HEK293 (cell line): ENCODE measurements around the gene SLC18A2.

Experiments used
- HOXA7 ChIP-seq: sonication (generic); formaldehyde crosslinking; IDR thresholded peaks from 2 replicates; pipeline ENCODE4 v1.8.1; 2022; ENCODE audit warnings: missing genetic modification reagents, borderline replicate concordance
- KLF16 ChIP-seq: fragments of 450-650 bp; formaldehyde crosslinking; IDR thresholded peaks from 2 replicates; pipeline ENCODE4 v1.5.1; 2017; ENCODE audit warnings: missing biosample characterization, missing genetic modification characterization
- KLF9 ChIP-seq: fragments of 450-650 bp; formaldehyde crosslinking; IDR thresholded peaks from 2 replicates; pipeline ENCODE4 v1.5.1; 2016; ENCODE audit warnings: missing biosample characterization, missing genetic modification characterization, low read depth
- ZNF112 ChIP-seq: fragments of 450-650 bp; formaldehyde crosslinking; IDR thresholded peaks from 2 replicates; pipeline ENCODE4 v1.5.0; 2017; ENCODE audit warnings: missing biosample characterization, missing genetic modification characterization
- ZNF23 ChIP-seq: fragments of 450-650 bp; formaldehyde crosslinking; IDR thresholded peaks from 2 replicates; pipeline ENCODE4 v1.5.1; 2016; ENCODE audit warnings: missing biosample characterization, missing genetic modification characterization, borderline replicate concordance
- ZNF24 ChIP-seq: fragments of 450-650 bp; formaldehyde crosslinking; IDR thresholded peaks from 2 replicates; pipeline ENCODE4 v1.5.1; 2016; ENCODE audit warnings: missing biosample characterization, missing genetic modification characterization
- ZNF473 ChIP-seq: fragments of 450-650 bp; formaldehyde crosslinking; IDR thresholded peaks from 2 replicates; pipeline ENCODE4 v1.5.1; 2017; ENCODE audit warnings: missing biosample characterization, missing genetic modification characterization
- ZNF558 ChIP-seq: fragments of 450-650 bp; formaldehyde crosslinking; IDR thresholded peaks from 2 replicates; pipeline ENCODE4 v1.5.1; 2016; ENCODE audit warnings: missing biosample characterization, missing genetic modification characterization
- TF ChIP-seq, protein P1 (sequence below): fragments of 450-650 bp; formaldehyde crosslinking; IDR thresholded peaks from 2 replicates; pipeline ENCODE4 v1.5.1; 2016; ENCODE audit warnings: missing biosample characterization, missing genetic modification characterization
- TF ChIP-seq, protein P2 (sequence below): fragments of 450-650 bp; formaldehyde crosslinking; IDR thresholded peaks from 2 replicates; pipeline ENCODE4 v1.5.1; 2016; ENCODE audit warnings: missing biosample characterization, missing genetic modification characterization
- TF ChIP-seq, protein P3 (sequence below): fragments of 450-650 bp; formaldehyde crosslinking; IDR thresholded peaks from 2 replicates; pipeline ENCODE4; 2016; ENCODE audit warnings: missing biosample characterization, missing genetic modification characterization
- TF ChIP-seq, protein P4 (sequence below): fragments of 450-650 bp; formaldehyde crosslinking; IDR thresholded peaks from 2 replicates; pipeline ENCODE4 v1.5.1; 2016; ENCODE audit warnings: missing biosample characterization, missing genetic modification characterization

DNA sequence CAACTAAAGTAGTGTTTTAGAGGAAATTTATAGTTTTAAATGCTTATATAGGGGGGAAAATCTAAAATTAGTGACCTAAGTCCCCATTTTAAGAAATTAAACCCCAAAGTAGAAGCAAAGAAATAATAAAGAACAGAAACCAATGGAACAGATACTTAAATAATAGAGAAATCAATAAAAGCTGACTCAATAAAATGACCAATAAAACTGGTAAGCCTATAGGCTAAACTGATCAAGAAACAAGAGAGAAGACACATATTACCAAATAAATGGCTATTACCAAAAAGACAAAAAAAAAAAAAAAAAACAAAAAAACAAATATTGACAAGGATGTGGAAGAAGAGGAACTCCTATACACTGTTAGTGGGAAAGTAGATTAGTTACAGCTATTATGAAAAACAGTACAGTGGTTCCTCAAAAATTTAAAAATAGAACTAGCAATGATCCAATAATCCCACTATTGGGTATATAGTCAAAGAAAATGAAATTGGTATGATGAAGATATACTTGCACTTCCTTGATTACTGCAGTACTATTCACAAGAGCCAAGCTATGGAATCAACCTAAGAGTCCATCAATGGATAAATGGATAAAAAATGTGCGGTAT is 53.2 kb downstream of the SLC18A2 start:
- TF ChIP-seq, protein P1, sequence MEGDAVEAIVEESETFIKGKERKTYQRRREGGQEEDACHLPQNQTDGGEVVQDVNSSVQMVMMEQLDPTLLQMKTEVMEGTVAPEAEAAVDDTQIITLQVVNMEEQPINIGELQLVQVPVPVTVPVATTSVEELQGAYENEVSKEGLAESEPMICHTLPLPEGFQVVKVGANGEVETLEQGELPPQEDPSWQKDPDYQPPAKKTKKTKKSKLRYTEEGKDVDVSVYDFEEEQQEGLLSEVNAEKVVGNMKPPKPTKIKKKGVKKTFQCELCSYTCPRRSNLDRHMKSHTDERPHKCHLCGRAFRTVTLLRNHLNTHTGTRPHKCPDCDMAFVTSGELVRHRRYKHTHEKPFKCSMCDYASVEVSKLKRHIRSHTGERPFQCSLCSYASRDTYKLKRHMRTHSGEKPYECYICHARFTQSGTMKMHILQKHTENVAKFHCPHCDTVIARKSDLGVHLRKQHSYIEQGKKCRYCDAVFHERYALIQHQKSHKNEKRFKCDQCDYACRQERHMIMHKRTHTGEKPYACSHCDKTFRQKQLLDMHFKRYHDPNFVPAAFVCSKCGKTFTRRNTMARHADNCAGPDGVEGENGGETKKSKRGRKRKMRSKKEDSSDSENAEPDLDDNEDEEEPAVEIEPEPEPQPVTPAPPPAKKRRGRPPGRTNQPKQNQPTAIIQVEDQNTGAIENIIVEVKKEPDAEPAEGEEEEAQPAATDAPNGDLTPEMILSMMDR = no peak
- no peak for TF ChIP-seq ZNF558 (tag by site-specific recombination)
- no peak for TF ChIP-seq HOXA7 (CRISPR knock-in tag)
- TF ChIP-seq ZNF23 (tag by site-specific recombination) = no peak
- no peak for TF ChIP-seq KLF16 (tag by site-specific recombination)
- TF ChIP-seq, protein P2, sequence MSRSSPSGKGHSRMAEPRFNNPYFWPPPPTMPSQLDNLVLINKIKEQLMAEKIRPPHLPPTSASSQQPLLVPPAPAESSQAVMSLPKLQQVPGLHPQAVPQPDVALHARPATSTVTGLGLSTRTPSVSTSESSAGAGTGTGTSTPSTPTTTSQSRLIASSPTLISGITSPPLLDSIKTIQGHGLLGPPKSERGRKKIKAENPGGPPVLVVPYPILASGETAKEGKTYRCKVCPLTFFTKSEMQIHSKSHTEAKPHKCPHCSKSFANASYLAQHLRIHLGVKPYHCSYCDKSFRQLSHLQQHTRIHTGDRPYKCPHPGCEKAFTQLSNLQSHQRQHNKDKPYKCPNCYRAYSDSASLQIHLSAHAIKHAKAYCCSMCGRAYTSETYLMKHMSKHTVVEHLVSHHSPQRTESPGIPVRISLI (tag by site-specific recombination) = no peak
- TF ChIP-seq ZNF24 (tag by site-specific recombination) = no peak
- TF ChIP-seq, protein P3, sequence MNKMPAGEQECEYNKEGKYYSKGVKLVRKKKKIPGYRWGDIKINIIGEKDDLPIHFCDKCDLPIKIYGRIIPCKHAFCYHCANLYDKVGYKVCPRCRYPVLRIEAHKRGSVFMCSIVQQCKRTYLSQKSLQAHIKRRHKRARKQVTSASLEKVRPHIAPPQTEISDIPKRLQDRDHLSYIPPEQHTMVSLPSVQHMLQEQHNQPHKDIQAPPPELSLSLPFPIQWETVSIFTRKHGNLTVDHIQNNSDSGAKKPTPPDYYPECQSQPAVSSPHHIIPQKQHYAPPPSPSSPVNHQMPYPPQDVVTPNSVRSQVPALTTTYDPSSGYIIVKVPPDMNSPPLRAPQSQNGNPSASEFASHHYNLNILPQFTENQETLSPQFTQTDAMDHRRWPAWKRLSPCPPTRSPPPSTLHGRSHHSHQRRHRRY (tag by site-specific recombination) = no peak
- no peak for TF ChIP-seq KLF9 (tag by site-specific recombination)
- TF ChIP-seq ZNF473 (tag by site-specific recombination) = no peak
- no peak for TF ChIP-seq ZNF112 (tag by site-specific recombination)
- TF ChIP-seq, protein P4, sequence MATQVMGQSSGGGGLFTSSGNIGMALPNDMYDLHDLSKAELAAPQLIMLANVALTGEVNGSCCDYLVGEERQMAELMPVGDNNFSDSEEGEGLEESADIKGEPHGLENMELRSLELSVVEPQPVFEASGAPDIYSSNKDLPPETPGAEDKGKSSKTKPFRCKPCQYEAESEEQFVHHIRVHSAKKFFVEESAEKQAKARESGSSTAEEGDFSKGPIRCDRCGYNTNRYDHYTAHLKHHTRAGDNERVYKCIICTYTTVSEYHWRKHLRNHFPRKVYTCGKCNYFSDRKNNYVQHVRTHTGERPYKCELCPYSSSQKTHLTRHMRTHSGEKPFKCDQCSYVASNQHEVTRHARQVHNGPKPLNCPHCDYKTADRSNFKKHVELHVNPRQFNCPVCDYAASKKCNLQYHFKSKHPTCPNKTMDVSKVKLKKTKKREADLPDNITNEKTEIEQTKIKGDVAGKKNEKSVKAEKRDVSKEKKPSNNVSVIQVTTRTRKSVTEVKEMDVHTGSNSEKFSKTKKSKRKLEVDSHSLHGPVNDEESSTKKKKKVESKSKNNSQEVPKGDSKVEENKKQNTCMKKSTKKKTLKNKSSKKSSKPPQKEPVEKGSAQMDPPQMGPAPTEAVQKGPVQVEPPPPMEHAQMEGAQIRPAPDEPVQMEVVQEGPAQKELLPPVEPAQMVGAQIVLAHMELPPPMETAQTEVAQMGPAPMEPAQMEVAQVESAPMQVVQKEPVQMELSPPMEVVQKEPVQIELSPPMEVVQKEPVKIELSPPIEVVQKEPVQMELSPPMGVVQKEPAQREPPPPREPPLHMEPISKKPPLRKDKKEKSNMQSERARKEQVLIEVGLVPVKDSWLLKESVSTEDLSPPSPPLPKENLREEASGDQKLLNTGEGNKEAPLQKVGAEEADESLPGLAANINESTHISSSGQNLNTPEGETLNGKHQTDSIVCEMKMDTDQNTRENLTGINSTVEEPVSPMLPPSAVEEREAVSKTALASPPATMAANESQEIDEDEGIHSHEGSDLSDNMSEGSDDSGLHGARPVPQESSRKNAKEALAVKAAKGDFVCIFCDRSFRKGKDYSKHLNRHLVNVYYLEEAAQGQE = no peak
